T-helper 2 cell treated with Interferon-gamma antibody and Interleukin-4, amounts not matched to agents 100 ng/mL and 5 ng/mL, for 36 hours (primary cell): ENCODE measurements around the gene PKIG. TPM values are rescaled to one million over a fixed set of nuclear protein-coding genes. Genes with fewer than 3 reads are reported as not detected.
"Not testable (repeated sequence)": the region's sequence is repeated elsewhere in the genome, so short reads cannot be mapped to it uniquely, and the experiment has no call there.

Source experiments
- intact Hi-C: fragments of 100-400 bp; cut with micrococcal nuclease; formaldehyde crosslinking; loops from one replicate; pipeline ENCODE4 v1.15.1; 2023
- total RNA-seq: library from RNA; stranded (reverse); gene quantifications from 2 replicates; pipeline ENCODE4 v1.2.3, GENCODE V29; 2022

Gene PKIG
- 2.5 and 2.7 TPM in 2 replicates for total RNA-seq

DNA sequence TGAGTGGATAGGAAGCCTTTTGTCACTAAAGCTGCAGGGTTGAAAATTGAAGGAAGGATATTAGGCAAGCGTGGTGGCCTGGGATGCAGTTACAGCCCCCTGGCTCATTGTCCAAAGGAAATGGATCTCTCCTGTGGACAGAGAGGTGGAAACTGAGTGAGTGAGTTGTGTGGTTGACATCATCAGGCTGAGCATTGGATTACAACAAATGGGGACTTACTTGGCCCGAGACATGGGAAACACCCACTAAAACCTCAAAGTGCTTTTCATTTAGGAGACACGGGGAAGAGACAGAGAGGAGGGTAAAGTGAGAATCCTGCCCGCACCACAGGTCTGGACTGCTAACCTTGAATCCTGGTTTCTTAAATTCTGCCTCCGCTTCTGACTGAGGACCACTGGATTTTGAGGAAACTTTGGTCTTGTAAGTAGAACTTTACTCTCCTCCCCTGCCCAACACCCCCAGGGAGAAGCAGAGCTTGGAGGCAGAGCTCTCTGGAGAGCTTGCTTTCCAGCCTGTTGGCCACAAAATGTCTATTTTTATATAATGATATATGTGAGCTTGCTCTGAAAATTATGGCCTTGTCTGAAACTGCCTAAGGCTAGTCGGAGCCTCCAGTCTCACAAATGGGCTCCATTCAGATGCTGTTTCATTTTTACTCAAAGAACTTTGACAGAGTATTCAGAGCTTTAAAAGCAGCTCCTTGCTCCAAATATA, at the start of gene PKIG:
PKIG (plus strand) TSS at position 269 of the 715 bp plus-strand sequence. CDS start 31,978 bp downstream, outside the sequence.
- intact Hi-C loops, result no loop called here

DNA sequence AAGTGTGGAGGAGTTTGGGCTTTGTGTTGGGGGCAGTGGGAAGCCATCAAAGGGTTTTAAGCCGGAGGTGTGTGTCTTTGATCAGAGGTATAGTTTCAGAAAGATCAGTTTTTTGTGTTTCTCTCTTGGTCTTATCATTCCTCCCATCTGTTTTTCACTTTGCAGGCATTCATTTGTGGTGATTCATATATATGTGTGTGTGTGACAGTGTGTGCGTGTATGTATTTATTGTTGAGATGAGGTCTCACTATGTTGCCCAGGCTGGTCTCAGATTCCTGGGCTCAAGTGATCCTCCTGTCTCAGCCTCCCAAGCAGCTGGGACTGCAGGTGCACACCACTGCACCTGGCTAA, 49.4 kb upstream of the PKIG start:
- intact Hi-C loops, result no loop called here

GRCh38 chr20:44533928-44534327, 48.5 kb upstream of the PKIG start:
- intact Hi-C loops, result no loop called here

GRCh38 chr20:44536175-44536574, 46.2 kb upstream of the PKIG start:
- intact Hi-C loops, result no loop called here

GRCh38 chr20:44537993-44538392, 44.4 kb upstream of the PKIG start:
- intact Hi-C loops, result no loop called here

- intact Hi-C loops, result no loop called here
Measured at GRCh38 chr20:44540834-44541233, 41.5 kb upstream of the PKIG start.

GRCh38 chr20:44541992-44542391, 40.4 kb upstream of the PKIG start:
- intact Hi-C loops, result no loop called here

DNA sequence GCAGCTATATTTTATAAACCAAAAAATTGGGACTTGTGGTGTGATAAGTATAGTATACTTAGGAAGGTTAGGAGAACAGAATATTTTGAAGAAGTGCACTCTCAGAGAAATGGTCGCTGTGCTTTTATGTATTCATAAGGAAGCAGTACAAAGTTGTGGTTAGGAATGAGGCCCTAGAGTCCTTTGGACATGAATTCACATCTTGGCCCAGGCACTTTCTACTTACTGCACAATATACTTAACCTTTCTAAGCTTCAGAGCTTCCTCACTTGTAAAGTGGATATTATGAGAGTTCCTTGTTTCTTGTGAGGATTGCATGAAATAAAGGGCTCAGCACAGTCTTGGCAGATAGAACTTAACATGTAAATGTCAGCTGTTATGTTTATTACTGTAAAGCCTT, 39.5 kb upstream of the PKIG start:
- intact Hi-C loops, result no loop called here

DNA sequence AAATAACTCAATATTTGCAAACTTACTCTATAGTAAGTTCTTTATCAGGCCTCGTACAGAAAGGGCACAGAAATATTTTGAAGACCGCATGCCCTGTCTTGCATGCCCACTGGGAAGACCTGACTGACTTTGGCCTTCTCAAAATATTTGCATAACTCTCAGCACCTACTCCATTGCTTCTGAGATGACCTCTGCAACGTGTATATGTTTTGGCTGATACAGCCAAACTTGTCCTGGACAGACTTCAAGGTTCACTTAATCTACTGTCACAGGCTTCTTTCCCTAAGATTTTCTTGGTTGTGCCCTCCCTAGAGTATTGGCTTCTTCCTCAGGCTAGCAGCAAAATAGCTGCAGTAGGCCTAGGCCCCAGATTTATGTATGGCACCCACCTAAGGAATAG, 39.0 kb upstream of the PKIG start:
- intact Hi-C loops, result no loop called here

GRCh38 chr20:44544263-44544662, 38.1 kb upstream of the PKIG start:
- intact Hi-C loops, result no loop called here

- intact Hi-C loops, result no loop called here
Measured at GRCh38 chr20:44547419-44547818, 35.0 kb upstream of the PKIG start.

GRCh38 chr20:44549123-44549522, 33.3 kb upstream of the PKIG start:
- intact Hi-C loops, result no loop called here

DNA sequence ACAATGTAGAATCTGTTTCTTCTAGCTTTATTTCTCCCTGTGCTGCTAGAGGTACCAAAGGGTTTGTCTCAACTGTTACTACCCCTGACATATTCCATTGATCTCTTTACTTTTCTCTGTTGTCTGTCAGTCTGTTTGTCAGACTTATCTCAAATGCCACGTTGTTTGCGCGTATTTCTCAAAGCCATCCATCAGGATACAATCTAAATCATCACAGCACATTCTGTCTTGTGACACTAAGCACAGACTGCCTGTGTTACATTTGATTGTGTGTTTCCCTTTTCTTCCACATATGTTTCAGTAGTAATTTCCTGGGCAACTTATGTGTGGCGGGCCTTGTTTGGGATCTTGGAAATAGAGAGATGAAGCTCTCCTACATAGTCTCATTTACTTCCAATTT, 30.3 kb upstream of the PKIG start:
- intact Hi-C loops, result no loop called here

DNA sequence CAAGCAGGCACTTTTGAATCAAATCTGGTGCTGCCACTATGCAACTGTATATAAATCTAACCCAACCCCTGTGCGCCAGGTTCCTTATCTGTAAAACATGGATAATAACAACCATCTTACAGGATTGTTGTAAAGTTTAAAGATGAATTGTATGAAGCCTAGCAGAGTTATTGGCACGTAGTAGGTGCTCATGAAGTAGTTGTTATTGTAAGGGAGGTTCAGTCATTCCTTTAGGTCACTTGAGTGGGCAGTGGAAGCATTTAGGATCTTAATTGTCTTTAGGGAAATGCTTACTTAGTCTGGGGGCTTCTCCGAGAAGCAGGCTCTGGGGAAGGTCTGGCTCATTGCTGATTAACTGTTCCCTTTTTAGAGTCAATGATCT, 29.8 kb upstream of the PKIG start:
- intact Hi-C loops, result no loop called here

GRCh38 chr20:44552950-44553908, 29.1 kb upstream of the PKIG start:
- intact Hi-C loops, result no loop called here

DNA sequence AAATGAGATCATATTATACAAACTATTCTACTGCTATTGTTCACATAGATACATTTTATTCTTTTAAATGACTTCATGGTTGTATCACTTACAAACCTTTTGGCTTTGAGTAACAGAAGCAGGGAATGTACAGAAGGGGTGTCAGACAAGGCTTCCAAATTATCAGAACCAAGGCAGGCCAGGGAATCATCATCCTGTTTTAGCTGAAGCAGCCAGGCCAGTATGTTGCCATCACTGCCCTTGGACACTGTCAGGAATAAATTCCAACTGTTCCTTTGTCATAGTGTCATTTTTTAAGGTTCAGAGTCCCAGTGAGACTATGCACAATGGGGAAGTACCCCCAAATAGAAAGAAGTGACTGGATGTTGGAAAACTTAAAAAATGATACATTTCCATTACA, 23.1 kb upstream of the PKIG start:
- intact Hi-C loops, result no loop called here

DNA sequence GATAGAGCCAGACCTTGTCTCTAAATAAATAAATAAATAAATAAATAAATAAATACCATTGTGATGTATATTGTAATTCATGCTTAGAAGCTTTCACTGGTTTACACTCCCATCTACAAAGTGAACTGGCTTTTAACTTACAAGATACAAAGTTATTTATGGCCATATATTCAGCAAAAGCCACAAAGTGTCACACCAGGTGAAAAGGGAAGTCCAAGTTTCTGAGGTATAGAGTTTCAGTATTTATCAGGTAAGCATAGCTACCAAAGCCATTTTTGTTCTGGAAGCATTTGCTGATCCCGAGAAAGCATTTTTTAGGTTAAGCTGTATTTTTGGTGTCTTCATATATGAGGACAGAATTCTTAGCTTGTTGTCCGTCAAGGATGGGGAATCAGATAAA, 22.1 kb upstream of the PKIG start:
- intact Hi-C loops, result no loop called here

GRCh38 chr20:44560818-44561217, 21.6 kb upstream of the PKIG start:
- intact Hi-C loops, result not testable (repeated sequence)

DNA sequence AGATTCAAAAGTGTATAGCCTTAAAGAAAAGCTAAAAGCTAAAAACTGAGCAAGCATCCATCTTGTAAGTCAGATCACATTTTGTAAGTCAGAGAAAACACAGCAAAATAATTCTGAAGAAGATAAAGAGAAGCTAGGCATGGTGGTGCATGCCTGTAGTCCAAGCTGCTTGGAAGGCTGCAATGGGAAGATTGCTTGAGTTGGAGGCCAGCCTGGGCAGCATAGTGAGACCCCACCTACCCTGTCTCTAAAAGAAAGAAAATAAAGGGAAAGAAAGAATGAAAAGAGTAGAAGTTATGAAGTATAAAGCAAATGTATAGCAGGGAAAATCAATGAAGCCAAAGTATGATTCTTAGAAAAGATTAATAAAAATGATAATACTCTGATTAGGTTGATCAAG, 20.5 kb upstream of the PKIG start:
- intact Hi-C loops, result no loop called here

DNA sequence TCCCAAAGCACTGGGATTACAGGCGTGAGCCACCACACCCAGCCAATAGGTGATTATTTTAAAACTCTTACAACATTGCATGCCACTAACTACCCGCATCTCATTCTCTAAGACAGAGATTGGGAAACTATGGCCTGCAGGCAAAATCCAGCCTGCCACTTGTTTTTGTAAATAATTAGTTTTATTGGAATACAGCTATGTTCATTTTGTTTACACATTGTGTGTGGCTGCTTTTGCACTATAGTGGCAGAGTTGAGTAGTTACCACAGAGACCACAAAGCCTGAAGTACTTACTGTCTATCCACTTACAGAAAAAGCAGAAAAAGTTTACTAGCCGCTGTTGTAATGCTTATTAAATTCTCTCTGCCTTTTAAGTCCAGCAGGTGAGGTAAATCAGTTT, 16.4 kb upstream of the PKIG start:
- intact Hi-C loops, result no loop called here

GRCh38 chr20:44566811-44567210, 15.6 kb upstream of the PKIG start:
- intact Hi-C loops, result no loop called here

DNA sequence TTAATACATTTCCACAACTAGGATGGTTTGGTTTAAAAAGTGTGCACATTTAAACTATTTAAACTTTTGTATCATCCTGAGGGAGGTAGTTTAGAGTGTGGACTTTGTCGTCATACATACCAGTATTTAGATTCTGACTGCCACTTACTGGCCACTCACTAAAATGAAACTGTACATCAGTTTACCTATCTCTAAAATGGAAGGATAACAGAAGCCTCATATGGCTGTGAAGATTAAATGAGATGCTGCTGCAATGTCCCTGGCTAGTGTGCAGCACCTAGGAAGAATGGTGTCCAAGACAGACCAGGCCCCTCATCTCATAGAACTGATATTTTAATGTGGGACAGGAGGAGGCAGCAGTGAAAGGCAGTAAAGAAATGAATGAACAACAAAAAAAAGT, 12.0 kb upstream of the PKIG start:
- intact Hi-C loops, result no loop called here
